Skeletal muscle satellite cell (primary cell): ENCODE measurements around the gene CCT3.

Experiments used
- H3K27me3 ChIP-seq: 2 replicates; pipeline ENCODE4 v1.7.0; 2013; ENCODE audit warnings: low read length; ENCODE audit not compliant: control insufficient read depth, insufficient read depth
- H3K36me3 ChIP-seq: 2 replicates; pipeline ENCODE4 v1.7.0; 2013; ENCODE audit warnings: mild to moderate bottlenecking, control low read depth, low read length; ENCODE audit not compliant: insufficient read depth
- H3K4me1 ChIP-seq: 2 replicates; pipeline ENCODE4 v1.7.0; 2013; ENCODE audit warnings: low read length; ENCODE audit not compliant: control insufficient read depth, insufficient read depth
- H3K4me2 ChIP-seq: 2 replicates; pipeline ENCODE4 v1.7.0; 2013; ENCODE audit warnings: mild to moderate bottlenecking, low read length
- H3K4me3 ChIP-seq: 2 replicates; pipeline ENCODE4 v1.7.0; 2013; ENCODE audit warnings: low read length
- H3K9ac ChIP-seq: 2 replicates; pipeline ENCODE4 v1.7.0; 2013; ENCODE audit warnings: mild to moderate bottlenecking, low read depth, low read length, moderate library complexity
- H3K9me3 ChIP-seq: replicated peaks from 2 replicates; pipeline ENCODE4 v1.7.0; 2013; ENCODE audit warnings: mild to moderate bottlenecking, control low read depth, low read length

The CCT3 gene

DNA sequence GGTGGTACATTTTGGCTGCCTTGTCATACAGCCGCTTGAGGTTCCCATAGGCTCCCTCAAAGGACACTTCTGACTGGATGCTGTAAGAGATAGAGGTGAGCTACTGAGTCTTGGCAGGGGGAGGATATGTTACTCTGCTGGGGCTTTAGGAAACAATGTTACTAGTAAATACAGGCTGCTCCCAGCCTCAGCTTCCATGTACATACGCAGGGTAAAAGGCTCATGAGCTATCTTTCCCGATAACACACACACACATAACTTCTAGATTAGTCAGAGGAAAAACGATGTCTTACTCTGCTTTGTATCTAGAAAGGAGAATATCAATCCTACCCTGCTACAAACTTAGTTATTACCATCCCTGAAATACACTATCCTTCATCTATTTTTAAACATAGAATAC, 69.8 kb downstream of the CCT3 start:
- peaks cover 68% of the 10 kb centered on the region for H3K36me3 ChIP-seq
- no peak overlapping the region for H3K4me2 ChIP-seq
- no peaks in the 10 kb centered on the region for H3K27me3 ChIP-seq
- no peaks in the 10 kb centered on the region for H3K9me3 ChIP-seq
- no peak overlapping the region for H3K4me3 ChIP-seq
- no peak overlapping the region for H3K9ac ChIP-seq
- H3K4me1 ChIP-seq = peaks cover 5% of the 10 kb centered on the region

DNA sequence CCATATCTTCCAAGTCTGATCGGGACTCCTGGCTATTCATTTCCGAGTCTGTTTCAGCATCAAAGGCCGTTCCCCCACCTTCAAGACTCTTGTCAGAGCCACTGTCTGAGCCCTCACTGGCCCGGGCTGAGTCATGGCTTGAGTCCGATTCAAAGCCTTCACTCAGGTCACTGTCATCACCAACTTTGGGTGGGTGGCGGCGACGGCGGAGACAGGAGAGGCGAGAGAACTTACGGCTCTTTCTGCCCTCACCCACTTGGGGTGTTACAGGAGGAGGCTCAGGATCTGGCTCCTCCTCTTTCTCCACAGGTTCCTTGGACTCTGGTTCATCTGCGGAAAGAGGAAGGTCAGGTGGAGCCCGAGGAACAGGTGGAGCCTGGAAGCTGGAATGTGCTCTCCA, 72.0 kb downstream of the CCT3 start:
- no peak overlapping the region for H3K4me3 ChIP-seq
- no peak overlapping the region for H3K4me2 ChIP-seq
- H3K4me1 ChIP-seq = peaks cover 15% of the 10 kb centered on the region
- H3K27me3 ChIP-seq = no peaks in the 10 kb centered on the region
- H3K36me3 ChIP-seq = peaks cover 60% of the 10 kb centered on the region
- no peak overlapping the region for H3K9ac ChIP-seq
- H3K9me3 ChIP-seq = no peaks in the 10 kb centered on the region

DNA sequence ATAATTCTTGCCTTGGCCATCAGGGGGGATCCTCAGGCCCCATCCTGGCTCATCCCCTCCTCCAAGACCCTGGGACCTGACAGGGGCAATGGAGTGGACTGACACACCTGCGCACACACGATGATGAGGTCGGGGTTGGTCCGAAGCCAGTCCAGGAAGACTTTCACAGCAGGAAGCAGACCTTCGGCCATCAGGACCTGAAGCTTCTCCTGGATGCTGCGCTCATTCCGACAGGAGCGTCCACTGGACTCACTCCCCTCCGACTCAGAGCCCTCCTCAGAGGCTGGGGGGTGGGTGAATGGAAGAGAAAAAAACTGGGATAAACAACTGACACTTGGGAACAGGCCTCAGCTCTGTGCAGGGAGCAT, 74.8 kb downstream of the CCT3 start:
- Histone ChIP-seq H3K36me3 (peaks cover 77% of the 10 kb centered on the region), H3K4me3 (no peak overlapping the region), H3K4me2 (peak overlapping the region; percentile 23), H3K9ac (no peak overlapping the region), H3K27me3 (no peaks in the 10 kb centered on the region), H3K4me1 (peaks cover 15% of the 10 kb centered on the region), H3K9me3 (no peaks in the 10 kb centered on the region)

DNA sequence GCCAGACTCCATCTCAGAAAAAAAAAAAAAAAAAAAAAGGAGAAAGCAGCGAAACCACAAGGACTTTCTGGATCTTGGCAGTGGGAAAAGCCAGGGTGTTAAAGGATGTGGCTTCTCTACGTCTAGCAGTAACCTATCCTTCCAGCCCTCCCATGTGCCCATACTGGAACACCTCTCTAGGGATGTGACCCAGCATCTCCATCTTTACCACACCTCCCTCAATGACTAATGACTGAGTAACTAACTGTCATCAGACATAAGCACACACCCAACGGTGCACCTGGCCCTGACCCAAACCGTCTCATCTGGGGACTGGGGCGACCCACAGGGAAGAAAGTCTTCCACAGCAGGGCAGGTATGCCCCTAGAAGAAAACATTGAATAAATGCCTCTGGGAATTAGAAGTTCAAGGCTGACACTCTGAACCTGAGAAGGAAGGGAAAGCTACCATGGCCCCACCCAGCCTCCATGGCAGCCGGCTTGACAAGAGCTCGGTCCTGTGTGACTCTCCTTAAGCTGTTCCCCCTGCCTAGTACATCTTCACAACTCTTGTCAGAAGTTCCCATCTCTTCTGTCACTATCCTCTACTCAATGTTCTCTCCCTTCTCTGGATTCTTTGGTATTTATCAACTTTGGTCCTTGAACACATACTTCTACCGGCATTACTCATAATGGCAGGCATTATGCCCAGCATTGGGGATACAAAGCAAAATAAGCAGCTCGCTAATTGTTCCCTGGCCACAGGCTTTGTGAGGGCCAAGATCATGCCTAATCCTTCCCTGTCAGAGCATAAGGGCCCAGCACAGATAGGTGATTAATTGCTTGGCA, 75.4 kb downstream of the CCT3 start:
- Histone ChIP-seq H3K9ac (no peak overlapping the region), H3K27me3 (no peaks in the 10 kb centered on the region), H3K4me3 (no peak overlapping the region), H3K36me3 (peaks cover 77% of the 10 kb centered on the region), H3K4me2 (peak overlapping the region; percentile 61), H3K4me1 (peaks cover 15% of the 10 kb centered on the region), H3K9me3 (no peaks in the 10 kb centered on the region)

DNA sequence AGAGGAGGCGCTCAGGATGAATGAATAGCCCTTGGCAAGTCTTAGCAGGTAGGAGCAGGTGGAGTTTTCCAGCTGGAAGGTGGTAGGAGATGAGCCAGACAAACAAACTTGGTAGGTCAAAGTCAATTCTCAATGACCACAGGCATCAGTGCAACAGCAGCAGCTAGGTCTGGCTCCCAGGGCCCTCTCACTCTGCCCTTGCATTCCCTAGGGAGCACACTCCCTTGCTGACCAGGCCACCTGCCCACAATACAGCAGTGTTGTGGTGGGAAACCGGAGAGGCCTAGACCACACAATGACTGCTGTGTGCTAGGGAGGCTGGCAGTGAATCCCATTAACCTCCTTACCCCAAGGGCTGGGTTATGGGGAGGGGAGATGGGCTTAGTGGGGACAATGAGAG, 77.2 kb downstream of the CCT3 start:
- H3K4me3 ChIP-seq = no peak overlapping the region
- H3K27me3 ChIP-seq = no peaks in the 10 kb centered on the region
- H3K36me3 ChIP-seq = peaks cover 75% of the 10 kb centered on the region
- H3K9me3 ChIP-seq = no peaks in the 10 kb centered on the region
- H3K9ac ChIP-seq = no peak overlapping the region
- H3K4me2 ChIP-seq = no peak overlapping the region
- peaks cover 15% of the 10 kb centered on the region for H3K4me1 ChIP-seq

DNA sequence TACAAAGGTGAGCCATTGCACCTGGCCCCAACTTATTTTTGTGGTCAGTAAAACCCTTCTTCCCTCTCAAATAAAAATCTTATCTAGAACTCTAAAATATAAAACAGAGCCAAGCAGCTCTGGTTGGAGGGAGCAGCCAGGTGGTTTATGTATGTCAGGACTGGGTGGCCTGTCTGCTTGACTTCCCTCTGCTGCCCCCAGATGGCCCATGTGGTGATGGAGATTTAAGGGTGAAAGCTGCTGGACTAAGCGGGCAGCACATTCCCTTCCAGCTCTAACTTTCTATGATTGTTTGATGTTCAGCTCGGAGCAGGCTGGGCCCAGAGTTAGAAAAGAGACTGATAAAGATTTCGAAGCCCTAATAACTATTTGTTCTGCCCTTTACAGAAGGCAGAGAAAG, 78.3 kb downstream of the CCT3 start:
- H3K9ac ChIP-seq = no peak overlapping the region
- no peaks in the 10 kb centered on the region for H3K27me3 ChIP-seq
- peaks cover 69% of the 10 kb centered on the region for H3K36me3 ChIP-seq
- no peaks in the 10 kb centered on the region for H3K9me3 ChIP-seq
- no peak overlapping the region for H3K4me2 ChIP-seq
- peaks cover 15% of the 10 kb centered on the region for H3K4me1 ChIP-seq
- H3K4me3 ChIP-seq = no peak overlapping the region
